NCI-H510A (cell line): Measurements from ENCODE around the gene PLA2G2C.

Experiments
- DNase-seq: peaks from one replicate; lab custom pipeline; 2025; lab: John Stamatoyannopoulos, UW

PLA2G2C gene

DNA sequence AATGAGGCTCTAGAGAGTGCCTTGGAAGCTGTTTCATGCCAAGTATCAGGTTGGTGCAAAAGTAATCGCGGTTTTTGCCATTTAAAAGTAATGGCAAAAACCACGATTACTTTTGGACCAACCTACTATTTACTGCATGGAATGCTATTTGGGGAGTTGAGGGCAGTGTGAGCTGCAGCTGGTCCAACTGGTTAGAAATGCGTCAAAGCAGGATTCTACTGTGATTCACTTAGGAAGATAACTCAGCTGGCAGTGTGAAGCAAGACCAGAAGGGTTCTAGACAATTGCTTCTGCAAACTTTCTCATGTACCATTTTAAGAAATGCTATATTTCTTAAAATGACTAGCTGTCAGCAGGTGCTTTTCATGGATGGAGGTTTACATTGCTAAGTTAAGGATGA lies 21.2 kb upstream of the PLA2G2C start:
- no peak for DNase-seq

GRCh38 chr1:20202166-20202565 lies 15.8 kb upstream of the PLA2G2C start:
- DNase-seq: no peak

GRCh38 chr1:20200966-20201365 lies 14.6 kb upstream of the PLA2G2C start:
- DNase-seq: no peak

GRCh38 chr1:20199840-20200239 lies 13.5 kb upstream of the PLA2G2C start:
- DNase-seq: no peak

GRCh38 chr1:20199403-20199802 lies 13.1 kb upstream of the PLA2G2C start:
- DNase-seq: no peak

- no peak for DNase-seq
Observed at GRCh38 chr1:20198918-20199317, 12.6 kb upstream of the PLA2G2C start.

DNA sequence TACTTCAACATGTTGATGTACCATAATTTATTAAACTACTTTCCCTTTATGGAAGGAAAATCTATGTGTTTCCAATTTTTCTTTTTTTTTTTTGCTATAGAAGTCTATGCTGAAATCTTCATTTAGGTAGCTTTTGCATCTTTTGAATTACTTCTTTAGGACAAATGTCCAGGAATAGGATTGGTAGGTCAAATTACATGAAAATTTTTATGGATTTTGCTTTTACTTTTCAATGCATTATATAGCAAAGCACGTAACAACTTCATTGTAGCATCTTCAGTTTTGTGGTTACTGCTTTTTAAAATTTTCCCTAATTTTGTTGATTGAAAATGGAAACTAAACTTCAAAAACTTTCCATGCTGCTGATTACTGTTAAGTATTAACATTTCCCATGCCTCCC lies 12.0 kb upstream of the PLA2G2C start:
- DNase-seq: no peak

GRCh38 chr1:20197329-20197791 lies 11.0 kb upstream of the PLA2G2C start:
- DNase-seq: no peak

GRCh38 chr1:20195462-20195780 lies 9.1 kb upstream of the PLA2G2C start:
- no peak for DNase-seq

DNA sequence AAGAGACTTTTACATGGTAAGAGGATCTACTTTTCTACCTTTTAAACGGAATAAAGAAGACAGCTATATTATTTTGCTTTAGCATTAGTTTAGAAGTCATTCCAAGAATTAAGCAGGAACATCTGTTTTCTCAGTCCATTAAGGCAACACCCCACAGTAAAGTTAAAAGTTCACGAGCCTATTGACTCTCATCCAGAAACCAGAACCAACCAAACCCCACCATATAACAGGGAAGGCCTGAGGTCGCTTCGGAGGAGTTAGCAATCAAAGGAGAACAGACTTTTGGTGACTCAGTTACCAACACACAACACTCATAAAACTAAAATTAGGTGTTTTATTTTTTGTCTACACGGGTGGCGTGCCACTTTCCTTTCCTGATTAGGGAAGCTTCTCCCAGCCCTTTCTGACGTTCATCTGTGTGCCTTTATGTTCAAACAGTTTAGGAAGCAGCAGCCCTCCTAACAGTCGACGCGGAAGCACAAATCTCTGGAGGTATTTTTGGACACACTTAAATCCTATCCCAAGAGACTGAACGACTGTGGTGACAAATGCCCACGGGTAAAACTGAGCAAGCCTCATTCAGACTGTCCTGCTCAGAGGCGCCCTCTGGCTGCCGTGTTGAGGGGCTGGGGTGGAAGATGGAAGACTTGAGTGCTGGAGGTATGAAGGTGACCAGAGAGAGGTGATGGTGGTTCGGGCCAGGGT lies 8.6 kb upstream of the PLA2G2C start:
- DNase-seq: peak; percentile 30

- no peak for DNase-seq
Observed at GRCh38 chr1:20194224-20194623, 7.9 kb upstream of the PLA2G2C start.

- no peak for DNase-seq
Observed at GRCh38 chr1:20192871-20193411, 6.6 kb upstream of the PLA2G2C start.

DNA sequence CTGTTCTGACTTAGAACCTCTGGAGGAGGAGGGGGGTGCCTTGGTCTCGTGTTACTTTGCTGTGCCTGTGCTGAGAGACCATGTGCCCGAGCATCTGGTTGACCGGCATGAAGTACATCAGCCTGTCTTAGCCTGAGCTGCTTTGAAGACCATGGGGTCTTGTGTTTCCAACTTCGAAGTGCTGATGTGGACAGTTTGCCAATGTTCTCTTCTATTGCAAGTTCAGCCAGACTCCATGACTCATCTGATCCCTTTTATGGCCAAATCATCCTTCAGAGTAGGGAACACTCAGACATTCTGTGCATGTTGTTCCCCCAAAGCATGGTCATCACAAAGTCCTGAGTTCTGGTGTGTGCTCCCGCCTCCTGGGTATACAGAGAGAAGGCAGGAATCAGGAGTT lies 6.0 kb upstream of the PLA2G2C start:
- no peak for DNase-seq

DNA sequence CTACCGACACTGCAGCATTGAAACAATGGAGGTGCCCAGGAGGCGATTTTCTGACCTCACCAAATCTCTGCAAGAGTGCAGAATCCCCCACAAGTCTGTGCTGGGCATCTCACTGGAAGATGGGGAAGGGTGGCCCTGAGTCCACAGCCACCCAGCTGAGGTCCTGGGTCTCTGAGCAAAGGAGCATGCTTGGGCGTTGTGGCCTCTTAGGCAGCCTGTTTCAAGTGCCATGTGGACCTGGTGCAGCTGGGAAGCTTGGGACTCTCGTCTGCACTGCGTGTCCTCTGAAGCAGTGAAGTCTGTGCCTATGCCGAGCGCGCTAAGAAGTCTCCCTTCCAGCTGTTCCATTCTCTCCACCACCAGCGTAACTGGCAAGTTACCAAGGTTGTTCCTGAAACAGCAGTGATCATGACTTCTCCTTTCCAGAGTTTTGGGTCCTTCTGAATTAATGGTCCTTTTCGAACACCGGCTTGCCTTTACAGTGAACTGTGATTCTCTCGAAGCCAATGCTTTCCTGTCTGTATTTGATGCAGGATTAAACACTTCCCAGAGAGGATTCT lies 5.0 kb upstream of the PLA2G2C start:
- DNase-seq: no peak

GRCh38 chr1:20190256-20191160 lies 4.2 kb upstream of the PLA2G2C start:
- DNase-seq: no peak

GRCh38 chr1:20189664-20190063 lies 3.3 kb upstream of the PLA2G2C start:
- no peak for DNase-seq

DNA sequence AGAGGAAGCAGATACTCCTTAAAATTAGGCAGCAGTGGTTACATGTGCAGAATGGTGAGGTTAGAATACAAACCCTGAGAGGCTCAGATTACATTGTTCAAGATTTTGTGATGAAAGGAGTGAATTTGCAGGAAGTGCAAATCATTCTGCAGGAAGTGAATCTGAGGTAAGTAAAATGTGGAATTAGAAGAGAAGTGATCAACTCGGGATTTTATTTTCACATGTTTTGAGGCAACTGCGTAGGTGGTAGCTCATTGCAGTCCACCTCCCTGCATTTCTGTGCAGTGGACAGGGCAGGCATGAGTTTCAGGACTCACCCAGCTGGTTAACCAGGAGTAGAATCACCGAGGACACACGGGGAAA lies 2.1 kb upstream of the PLA2G2C start:
- no peak for DNase-seq

GRCh38 chr1:20187813-20188454 lies 1.6 kb upstream of the PLA2G2C start:
- DNase-seq: no peak

GRCh38 chr1:20187103-20187812 lies 940 bp upstream of the PLA2G2C start:
- peak; percentile 72 for DNase-seq

DNA sequence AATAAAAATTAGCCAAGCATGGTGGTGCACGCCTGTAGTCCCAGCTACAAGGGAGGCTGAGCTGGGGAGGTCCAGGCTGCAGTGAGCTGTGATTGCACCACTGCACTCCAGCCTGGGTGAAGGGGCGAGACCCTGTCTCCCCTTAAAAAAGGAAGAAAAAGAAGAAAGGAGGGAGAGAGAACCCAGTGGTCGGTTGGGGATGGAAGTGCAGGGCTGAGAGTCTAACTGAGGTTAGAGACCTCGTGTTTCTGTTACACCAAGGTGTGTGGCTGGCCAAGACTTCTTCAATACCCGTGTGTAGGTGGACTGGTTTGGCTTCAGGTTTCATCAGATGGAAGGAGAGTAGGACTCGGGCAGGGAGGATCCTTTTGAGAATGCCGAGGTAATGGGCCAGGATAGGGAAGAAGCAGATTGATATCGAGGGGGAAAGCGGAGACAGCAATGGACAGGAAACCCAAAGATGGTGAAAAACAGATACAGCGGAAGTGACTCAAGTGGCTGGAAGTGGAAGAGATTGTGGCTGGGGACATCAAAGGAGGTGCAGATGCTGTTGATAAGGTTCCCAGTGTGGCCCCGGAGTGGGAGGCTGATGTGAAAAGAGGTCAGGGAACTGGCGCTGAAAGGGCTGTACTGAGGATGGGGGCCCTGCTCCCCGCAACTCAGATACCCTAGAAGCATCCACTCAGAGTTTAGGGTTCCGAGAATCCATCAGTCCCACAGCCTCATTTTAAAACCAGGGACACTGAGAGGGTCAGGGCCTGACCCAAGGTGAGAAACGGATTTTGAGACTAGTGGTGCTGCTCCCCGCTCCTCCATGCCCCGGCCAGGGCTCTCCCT lies 1.1 kb downstream of the PLA2G2C start:
- no peak for DNase-seq

GRCh38 chr1:20184481-20184900 lies 1.8 kb downstream of the PLA2G2C start:
- no peak for DNase-seq
